ENCODE results near the gene ACADM. TPM values are rescaled to one million over a fixed set of nuclear protein-coding genes. Genes with fewer than 3 reads are reported as not detected.

Gene ACADM
- total RNA-seq, 1 experiment from 2014 or later: 37.9 TPM

GRCh38 chr1:75731881-75732280 lies 7.4 kb downstream of the ACADM start:
- TF ChIP-seq ZNF121 (CRISPR knock-in tag; IDR thresholded peaks at IDR 0.05) (no peak), ZNF263 (CRISPR knock-in tag; IDR thresholded peaks at IDR 0.05; ENCODE audit: low read depth) (no peak), ZBTB43 (CRISPR knock-in tag; IDR thresholded peaks at IDR 0.05) (no peak), NFYB (CRISPR knock-in tag; conservative IDR thresholded peaks at IDR 0.05; ENCODE audit: low read depth) (no peak), ELF4 (CRISPR knock-in tag; IDR thresholded peaks at IDR 0.05; ENCODE audit: low read depth) (no peak), FOXJ3 (CRISPR knock-in tag; IDR thresholded peaks at IDR 0.05; ENCODE audit: borderline replicate concordance) (no peak), NR3C1 (CRISPR knock-in tag; conservative IDR thresholded peaks at IDR 0.05; ENCODE audit: low read depth) (no peak), NR2C2 (CRISPR knock-in tag; IDR thresholded peaks at IDR 0.05) (no peak), SP1 (CRISPR knock-in tag; conservative IDR thresholded peaks at IDR 0.05) (no peak), PRDM15 (CRISPR knock-in tag; IDR thresholded peaks at IDR 0.05) (no peak), JUN (CRISPR knock-in tag; IDR thresholded peaks at IDR 0.05) (no peak), GRHL2 (CRISPR knock-in tag; IDR thresholded peaks at IDR 0.05; ENCODE audit: insufficient replicate concordance, severe bottlenecking) (no peak), CBFB (CRISPR knock-in tag; IDR thresholded peaks at IDR 0.05; ENCODE audit: low read depth) (no peak), ZNF219 (CRISPR knock-in tag; IDR thresholded peaks at IDR 0.05; ENCODE audit: borderline replicate concordance) (no peak), ZNF423 (CRISPR knock-in tag; IDR thresholded peaks at IDR 0.05) (no peak)
- TF ChIP-seq, protein P1, sequence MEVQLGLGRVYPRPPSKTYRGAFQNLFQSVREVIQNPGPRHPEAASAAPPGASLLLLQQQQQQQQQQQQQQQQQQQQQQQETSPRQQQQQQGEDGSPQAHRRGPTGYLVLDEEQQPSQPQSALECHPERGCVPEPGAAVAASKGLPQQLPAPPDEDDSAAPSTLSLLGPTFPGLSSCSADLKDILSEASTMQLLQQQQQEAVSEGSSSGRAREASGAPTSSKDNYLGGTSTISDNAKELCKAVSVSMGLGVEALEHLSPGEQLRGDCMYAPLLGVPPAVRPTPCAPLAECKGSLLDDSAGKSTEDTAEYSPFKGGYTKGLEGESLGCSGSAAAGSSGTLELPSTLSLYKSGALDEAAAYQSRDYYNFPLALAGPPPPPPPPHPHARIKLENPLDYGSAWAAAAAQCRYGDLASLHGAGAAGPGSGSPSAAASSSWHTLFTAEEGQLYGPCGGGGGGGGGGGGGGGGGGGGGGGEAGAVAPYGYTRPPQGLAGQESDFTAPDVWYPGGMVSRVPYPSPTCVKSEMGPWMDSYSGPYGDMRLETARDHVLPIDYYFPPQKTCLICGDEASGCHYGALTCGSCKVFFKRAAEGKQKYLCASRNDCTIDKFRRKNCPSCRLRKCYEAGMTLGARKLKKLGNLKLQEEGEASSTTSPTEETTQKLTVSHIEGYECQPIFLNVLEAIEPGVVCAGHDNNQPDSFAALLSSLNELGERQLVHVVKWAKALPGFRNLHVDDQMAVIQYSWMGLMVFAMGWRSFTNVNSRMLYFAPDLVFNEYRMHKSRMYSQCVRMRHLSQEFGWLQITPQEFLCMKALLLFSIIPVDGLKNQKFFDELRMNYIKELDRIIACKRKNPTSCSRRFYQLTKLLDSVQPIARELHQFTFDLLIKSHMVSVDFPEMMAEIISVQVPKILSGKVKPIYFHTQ (CRISPR knock-in tag; IDR thresholded peaks at IDR 0.05): no peak
- TF ChIP-seq, protein P2, sequence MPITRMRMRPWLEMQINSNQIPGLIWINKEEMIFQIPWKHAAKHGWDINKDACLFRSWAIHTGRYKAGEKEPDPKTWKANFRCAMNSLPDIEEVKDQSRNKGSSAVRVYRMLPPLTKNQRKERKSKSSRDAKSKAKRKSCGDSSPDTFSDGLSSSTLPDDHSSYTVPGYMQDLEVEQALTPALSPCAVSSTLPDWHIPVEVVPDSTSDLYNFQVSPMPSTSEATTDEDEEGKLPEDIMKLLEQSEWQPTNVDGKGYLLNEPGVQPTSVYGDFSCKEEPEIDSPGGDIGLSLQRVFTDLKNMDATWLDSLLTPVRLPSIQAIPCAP (CRISPR knock-in tag; IDR thresholded peaks at IDR 0.05): no peak
- TF ChIP-seq, protein P3, sequence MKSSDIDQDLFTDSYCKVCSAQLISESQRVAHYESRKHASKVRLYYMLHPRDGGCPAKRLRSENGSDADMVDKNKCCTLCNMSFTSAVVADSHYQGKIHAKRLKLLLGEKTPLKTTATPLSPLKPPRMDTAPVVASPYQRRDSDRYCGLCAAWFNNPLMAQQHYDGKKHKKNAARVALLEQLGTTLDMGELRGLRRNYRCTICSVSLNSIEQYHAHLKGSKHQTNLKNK (CRISPR knock-in tag; IDR thresholded peaks at IDR 0.05): no peak
- TF ChIP-seq, protein P4, sequence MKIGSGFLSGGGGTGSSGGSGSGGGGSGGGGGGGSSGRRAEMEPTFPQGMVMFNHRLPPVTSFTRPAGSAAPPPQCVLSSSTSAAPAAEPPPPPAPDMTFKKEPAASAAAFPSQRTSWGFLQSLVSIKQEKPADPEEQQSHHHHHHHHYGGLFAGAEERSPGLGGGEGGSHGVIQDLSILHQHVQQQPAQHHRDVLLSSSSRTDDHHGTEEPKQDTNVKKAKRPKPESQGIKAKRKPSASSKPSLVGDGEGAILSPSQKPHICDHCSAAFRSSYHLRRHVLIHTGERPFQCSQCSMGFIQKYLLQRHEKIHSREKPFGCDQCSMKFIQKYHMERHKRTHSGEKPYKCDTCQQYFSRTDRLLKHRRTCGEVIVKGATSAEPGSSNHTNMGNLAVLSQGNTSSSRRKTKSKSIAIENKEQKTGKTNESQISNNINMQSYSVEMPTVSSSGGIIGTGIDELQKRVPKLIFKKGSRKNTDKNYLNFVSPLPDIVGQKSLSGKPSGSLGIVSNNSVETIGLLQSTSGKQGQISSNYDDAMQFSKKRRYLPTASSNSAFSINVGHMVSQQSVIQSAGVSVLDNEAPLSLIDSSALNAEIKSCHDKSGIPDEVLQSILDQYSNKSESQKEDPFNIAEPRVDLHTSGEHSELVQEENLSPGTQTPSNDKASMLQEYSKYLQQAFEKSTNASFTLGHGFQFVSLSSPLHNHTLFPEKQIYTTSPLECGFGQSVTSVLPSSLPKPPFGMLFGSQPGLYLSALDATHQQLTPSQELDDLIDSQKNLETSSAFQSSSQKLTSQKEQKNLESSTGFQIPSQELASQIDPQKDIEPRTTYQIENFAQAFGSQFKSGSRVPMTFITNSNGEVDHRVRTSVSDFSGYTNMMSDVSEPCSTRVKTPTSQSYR (CRISPR knock-in tag; IDR thresholded peaks at IDR 0.05): no peak
- TF ChIP-seq, protein P5, sequence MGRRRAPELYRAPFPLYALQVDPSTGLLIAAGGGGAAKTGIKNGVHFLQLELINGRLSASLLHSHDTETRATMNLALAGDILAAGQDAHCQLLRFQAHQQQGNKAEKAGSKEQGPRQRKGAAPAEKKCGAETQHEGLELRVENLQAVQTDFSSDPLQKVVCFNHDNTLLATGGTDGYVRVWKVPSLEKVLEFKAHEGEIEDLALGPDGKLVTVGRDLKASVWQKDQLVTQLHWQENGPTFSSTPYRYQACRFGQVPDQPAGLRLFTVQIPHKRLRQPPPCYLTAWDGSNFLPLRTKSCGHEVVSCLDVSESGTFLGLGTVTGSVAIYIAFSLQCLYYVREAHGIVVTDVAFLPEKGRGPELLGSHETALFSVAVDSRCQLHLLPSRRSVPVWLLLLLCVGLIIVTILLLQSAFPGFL (CRISPR knock-in tag; IDR thresholded peaks at IDR 0.05; ENCODE audit: borderline replicate concordance): no peak
- Mint-ChIP-seq H3K4me3 (no peak overlapping the region), H3K36me3 (peaks cover 19% of the 10 kb centered on the region), H3K9me3 (no peaks in the 10 kb centered on the region), H3K27me3 (ENCODE audit: low read depth) (no peaks in the 10 kb centered on the region), H3K27ac (peak overlapping the region; percentile 27; the same call in 1 of the 2 replicates), H3K4me1 (peaks cover 7% of the 10 kb centered on the region)
- DNase-seq (ENCODE audit: low spot score): no peak
- no peak for ATAC-seq
- CTCF ChIA-PET: no interaction called here
- POLR2A ChIA-PET: no interaction called here

All from WTC11 (cell line).